Activated naive CD8-positive, alpha-beta T cell (primary cell): ENCODE data around the gene SPAG8.

Experiments
- H3K27ac Mint-ChIP-seq: one replicate; pipeline ENCODE4 v1.8.0; 2021; ENCODE audit warnings: mixed read lengths
- H3K27me3 Mint-ChIP-seq: one replicate; pipeline ENCODE4 v1.8.0; 2021; ENCODE audit warnings: mixed read lengths
- H3K36me3 Mint-ChIP-seq: one replicate; pipeline ENCODE4 v1.8.0; 2021; ENCODE audit warnings: mixed read lengths
- H3K4me1 Mint-ChIP-seq: one replicate; pipeline ENCODE4 v1.8.0; 2021; ENCODE audit warnings: low read depth, mixed read lengths
- H3K4me3 Mint-ChIP-seq: one replicate; pipeline ENCODE4 v1.8.0; 2021; ENCODE audit warnings: mild to moderate bottlenecking, mixed read lengths
- H3K9me3 Mint-ChIP-seq: one replicate; pipeline ENCODE4 v1.8.0; 2021; ENCODE audit warnings: low read depth, mixed read lengths

SPAG8 gene

DNA sequence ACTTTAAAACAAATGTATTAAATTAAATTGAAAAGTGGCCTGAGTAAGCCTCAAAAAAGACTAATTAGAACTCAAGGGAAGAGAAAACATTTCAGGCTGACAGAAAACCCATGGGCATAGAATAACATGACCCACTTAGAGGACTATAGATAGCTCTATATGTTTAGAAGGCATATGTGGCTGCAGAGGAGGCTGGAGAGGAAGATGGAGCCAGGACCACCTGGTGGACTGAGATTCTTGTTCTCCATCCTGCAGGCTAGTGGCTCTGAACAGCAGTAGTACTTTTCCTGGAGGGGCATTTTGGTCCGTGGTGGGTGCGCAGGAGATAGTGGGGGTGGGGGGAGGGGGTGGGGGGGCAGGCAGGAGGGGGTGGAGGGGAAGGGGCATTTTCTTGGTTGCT lies 31.0 kb downstream of the SPAG8 start:
- H3K36me3 Mint-ChIP-seq, result peaks cover 19% of the 10 kb centered on the region
- H3K9me3 Mint-ChIP-seq, result no peaks in the 10 kb centered on the region
- H3K27me3 Mint-ChIP-seq, result no peaks in the 10 kb centered on the region
- no peak overlapping the region for H3K27ac Mint-ChIP-seq
- no peaks in the 10 kb centered on the region for H3K4me1 Mint-ChIP-seq
- no peak overlapping the region for H3K4me3 Mint-ChIP-seq

DNA sequence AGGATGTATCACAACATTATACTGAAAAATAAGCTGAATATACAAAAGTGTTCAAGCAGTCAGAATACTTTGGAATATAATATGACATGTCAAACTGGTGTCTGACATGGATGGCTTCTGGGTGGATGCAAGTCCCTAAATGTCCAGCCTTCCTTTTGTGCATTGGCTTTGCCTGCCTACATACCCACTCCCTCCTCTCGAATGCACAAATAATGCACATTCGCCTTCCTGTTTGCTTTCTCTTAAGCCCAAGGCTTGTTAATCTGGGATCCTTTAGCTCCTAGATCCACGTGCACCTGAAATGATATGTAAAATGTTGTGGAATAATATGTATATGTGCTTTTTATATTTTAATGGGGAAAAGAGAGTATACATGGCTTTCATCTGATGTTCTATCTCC lies 33.6 kb downstream of the SPAG8 start:
- Mint-ChIP-seq H3K4me1 (no peaks in the 10 kb centered on the region), H3K27me3 (no peaks in the 10 kb centered on the region), H3K36me3 (peaks cover 8% of the 10 kb centered on the region), H3K4me3 (no peak overlapping the region), H3K9me3 (no peaks in the 10 kb centered on the region), H3K27ac (no peak overlapping the region)

DNA sequence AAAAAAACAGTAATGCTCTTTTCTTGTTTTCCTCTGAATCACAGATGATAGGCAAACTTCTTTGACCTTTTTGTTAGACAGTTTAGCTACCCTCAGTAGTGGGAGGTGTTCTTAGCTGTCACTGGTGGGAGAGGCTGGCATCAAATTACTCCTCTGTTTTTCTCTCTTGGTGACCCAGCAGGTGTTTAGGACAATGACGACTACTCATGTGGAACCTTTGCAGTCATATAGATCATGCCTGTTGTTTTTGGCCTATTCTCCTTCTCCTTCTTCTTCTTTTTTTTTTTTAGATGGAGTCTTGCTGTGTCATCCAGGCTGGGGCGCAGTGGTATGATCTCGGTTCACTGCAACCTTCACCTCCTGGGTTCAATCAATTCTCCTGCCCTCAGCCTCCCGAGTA lies 36.0 kb downstream of the SPAG8 start:
- H3K9me3 Mint-ChIP-seq, result no peaks in the 10 kb centered on the region
- peaks cover 5% of the 10 kb centered on the region for H3K36me3 Mint-ChIP-seq
- no peaks in the 10 kb centered on the region for H3K27me3 Mint-ChIP-seq
- no peak overlapping the region for H3K4me3 Mint-ChIP-seq
- H3K27ac Mint-ChIP-seq, result peak overlapping the region; percentile 28
- H3K4me1 Mint-ChIP-seq, result no peaks in the 10 kb centered on the region

DNA sequence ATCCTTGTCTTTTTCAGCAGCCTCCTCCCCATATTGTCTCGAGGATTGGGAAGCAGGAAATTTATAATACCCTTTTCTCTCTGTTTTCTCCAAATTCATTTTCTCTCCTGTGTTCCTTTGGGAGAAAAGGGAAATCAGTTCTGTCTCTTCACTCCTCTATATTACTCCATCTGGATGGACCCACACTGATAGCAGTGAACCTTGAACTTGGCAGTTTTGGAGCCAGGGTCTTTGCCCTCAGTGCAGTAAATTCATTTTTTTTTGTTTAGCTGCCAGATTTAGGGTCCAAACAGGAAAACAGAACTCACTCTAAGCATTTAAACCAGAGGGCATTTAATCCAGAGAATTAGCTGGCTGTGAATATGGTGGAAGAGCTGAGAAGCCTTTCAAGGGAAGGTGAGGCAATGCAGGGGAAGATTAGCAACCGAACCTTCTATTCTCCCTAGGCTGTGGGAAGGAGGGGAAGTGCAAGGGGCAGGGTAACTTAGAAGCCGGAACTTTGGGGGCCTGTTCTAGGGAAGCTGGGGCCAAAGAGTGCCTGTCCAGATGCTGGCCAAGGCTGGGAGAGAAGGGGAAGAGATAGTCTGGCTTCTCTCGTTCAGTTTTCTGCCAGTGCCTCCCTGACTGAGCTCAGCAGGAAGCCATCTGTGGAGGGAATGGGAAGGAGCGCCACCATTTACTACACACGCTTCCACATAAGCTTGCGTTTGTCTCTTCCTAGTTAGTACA lies 37.0 kb downstream of the SPAG8 start:
- H3K9me3 Mint-ChIP-seq, result no peaks in the 10 kb centered on the region

DNA sequence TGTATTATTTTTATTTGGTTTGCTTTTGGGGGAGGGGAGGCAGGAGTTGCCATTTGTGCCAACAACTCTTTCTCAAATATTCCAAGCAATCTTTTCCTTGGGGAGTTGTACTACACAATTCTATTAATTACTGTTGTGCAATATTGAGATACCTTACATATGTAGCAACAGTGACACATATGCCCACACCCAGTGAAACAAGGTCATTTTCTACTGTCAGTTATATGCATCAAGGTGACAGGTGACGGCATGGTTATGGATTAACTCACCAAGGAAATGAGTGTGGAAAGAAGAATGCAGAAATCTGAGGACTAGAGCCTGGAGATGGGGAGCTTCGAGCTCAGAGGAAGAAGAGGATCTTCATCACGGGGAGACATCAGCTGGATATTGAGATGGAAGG lies 40.1 kb downstream of the SPAG8 start:
- peaks cover 2% of the 10 kb centered on the region for H3K4me1 Mint-ChIP-seq
- no peak overlapping the region for H3K4me3 Mint-ChIP-seq
- no peaks in the 10 kb centered on the region for H3K27me3 Mint-ChIP-seq
- no peaks in the 10 kb centered on the region for H3K36me3 Mint-ChIP-seq
- no peak overlapping the region for H3K27ac Mint-ChIP-seq
- no peaks in the 10 kb centered on the region for H3K9me3 Mint-ChIP-seq

More for the DNA sequence above, 37.0 kb downstream of the SPAG8 start:
- H3K27me3 Mint-ChIP-seq, result no peaks in the 10 kb centered on the region
- no peaks in the 10 kb centered on the region for H3K4me1 Mint-ChIP-seq
- H3K36me3 Mint-ChIP-seq, result peaks cover 3% of the 10 kb centered on the region
- H3K27ac Mint-ChIP-seq, result peak overlapping the region; percentile 28
- no peak overlapping the region for H3K4me3 Mint-ChIP-seq

DNA sequence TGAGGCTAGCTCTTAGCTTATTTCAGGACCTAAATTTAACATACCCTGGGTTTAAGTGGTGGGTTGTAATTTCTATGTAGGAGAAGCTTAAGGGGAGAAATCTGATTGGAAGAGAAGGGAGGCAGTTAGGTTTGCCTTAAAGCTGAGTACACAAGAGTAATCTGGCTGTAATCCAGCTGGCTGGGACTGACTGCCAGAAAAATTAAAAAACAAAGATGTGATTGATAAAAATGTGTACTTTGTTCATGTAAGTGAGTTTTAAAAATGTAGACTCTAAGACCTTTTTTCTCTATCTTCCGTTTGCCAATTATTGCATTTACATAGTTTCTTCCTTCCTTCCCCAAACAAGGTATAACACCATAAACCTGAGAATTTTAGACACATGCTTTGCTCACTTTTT lies 40.5 kb downstream of the SPAG8 start:
- no peak overlapping the region for H3K27ac Mint-ChIP-seq
- no peaks in the 10 kb centered on the region for H3K9me3 Mint-ChIP-seq
- no peaks in the 10 kb centered on the region for H3K36me3 Mint-ChIP-seq

DNA sequence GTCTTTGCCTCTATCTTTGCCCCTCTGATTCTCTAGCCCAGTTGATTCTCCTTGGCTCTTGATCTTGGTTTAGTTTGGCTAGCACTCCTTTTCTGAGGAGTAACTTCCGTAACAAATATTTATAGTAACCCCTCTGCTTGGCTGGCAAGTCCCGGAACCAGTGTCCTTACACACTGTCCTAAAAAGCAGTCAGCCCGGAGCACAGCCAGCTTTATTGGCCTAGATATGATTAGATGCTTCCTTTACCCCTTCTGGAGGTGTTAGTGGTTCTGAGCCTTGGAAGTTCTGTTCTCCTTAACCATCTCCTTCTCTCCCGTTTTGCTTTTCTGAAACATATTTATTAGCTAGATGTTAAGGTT lies 41.0 kb downstream of the SPAG8 start:
- Mint-ChIP-seq H3K9me3 (no peaks in the 10 kb centered on the region), H3K4me1 (peaks cover 9% of the 10 kb centered on the region), H3K27me3 (no peaks in the 10 kb centered on the region), H3K27ac (no peak overlapping the region), H3K36me3 (no peaks in the 10 kb centered on the region), H3K4me3 (no peak overlapping the region)

More for the DNA sequence above, 40.5 kb downstream of the SPAG8 start:
- Mint-ChIP-seq H3K27me3 (no peaks in the 10 kb centered on the region), H3K4me1 (peaks cover 4% of the 10 kb centered on the region), H3K4me3 (no peak overlapping the region)

DNA sequence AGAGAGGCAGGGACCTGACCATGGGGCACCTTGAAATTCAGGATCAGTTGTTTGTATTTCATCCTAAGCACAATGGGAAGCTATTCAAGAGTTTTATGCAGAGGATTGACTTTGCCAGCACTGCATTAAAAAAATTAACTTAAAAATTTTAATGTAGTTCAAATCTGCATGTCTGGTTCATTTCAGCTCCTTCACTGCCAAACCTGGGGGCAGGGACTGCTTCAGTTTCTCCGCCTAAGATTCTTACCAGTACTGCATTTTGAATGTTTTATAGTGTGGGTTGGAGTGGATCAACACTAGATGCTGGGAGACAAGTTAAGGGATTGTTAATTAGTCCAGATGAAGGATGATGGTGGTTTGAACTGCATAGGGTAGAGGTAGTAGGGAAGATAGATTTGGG lies 42.3 kb downstream of the SPAG8 start:
- H3K36me3 Mint-ChIP-seq, result no peaks in the 10 kb centered on the region
- no peak overlapping the region for H3K4me3 Mint-ChIP-seq
- no peaks in the 10 kb centered on the region for H3K27me3 Mint-ChIP-seq
- no peak overlapping the region for H3K27ac Mint-ChIP-seq
- no peaks in the 10 kb centered on the region for H3K9me3 Mint-ChIP-seq
- H3K4me1 Mint-ChIP-seq, result peaks cover 9% of the 10 kb centered on the region

DNA sequence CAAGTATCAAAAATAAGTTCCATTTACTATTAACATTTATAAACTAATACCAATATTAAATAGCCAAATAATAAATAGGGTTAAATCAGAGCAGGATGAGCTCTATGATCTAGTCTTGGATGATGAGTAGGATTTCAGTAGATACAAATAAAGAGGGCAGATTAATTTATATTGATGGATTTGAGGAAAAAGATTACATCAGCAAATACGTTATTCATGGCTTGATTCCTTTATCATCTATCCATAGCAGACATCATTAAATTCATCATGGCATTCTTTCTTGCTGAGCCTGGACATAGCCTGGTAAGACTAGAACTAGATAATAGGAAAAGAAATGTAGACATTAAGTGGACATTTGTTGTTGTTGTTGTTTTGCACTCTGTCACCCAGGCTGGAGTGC lies 44.6 kb downstream of the SPAG8 start:
- H3K27me3 Mint-ChIP-seq, result no peaks in the 10 kb centered on the region
- no peaks in the 10 kb centered on the region for H3K9me3 Mint-ChIP-seq
- no peak overlapping the region for H3K4me3 Mint-ChIP-seq
- H3K27ac Mint-ChIP-seq, result no peak overlapping the region
- H3K36me3 Mint-ChIP-seq, result no peaks in the 10 kb centered on the region
- H3K4me1 Mint-ChIP-seq, result peaks cover 12% of the 10 kb centered on the region

DNA sequence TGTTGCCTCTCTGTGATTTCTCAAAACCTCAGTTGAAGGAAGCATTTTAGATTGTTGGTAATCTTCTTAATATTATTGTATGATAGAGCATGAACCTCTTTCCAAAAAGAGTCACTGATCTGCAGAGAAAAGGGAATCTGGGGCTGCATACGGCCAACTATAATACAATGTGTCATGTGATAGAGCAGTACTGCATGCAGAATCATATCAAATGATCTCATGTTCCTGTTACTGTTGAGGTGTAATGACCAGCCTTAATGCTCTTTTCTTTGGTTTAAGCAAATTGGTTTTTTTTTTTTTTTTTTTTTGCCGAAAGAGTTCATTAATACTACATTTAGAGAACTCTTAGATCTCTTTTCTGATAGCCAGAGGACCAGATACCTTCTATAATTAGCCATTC lies 45.1 kb downstream of the SPAG8 start:
- peaks cover 14% of the 10 kb centered on the region for H3K4me1 Mint-ChIP-seq
- no peaks in the 10 kb centered on the region for H3K9me3 Mint-ChIP-seq
- H3K36me3 Mint-ChIP-seq, result no peaks in the 10 kb centered on the region
- H3K27ac Mint-ChIP-seq, result no peak overlapping the region
- no peaks in the 10 kb centered on the region for H3K27me3 Mint-ChIP-seq
- H3K4me3 Mint-ChIP-seq, result no peak overlapping the region

DNA sequence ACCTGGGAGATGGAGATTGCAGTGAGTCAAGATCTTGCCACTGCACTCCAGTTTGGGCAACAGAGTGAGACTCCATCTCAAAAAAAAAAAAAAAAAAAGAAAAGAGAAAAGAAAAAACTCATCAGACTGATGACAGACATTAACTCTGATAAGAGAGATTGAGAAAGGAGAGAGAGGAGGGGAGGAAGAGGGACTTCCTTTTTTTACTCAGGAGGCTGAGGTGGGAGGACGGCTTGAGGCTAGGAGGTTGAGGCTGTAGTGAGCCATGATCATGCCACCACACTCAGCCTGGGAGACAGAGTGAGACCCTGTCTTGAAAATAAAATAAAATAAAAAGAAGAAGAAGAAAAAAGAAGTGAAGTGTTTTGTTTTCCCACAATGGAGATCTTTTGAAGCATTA lies 48.3 kb downstream of the SPAG8 start:
- no peaks in the 10 kb centered on the region for H3K27me3 Mint-ChIP-seq
- H3K4me1 Mint-ChIP-seq, result peaks cover 36% of the 10 kb centered on the region
- no peak overlapping the region for H3K27ac Mint-ChIP-seq
- H3K4me3 Mint-ChIP-seq, result no peak overlapping the region
- H3K9me3 Mint-ChIP-seq, result no peaks in the 10 kb centered on the region
- H3K36me3 Mint-ChIP-seq, result no peaks in the 10 kb centered on the region

DNA sequence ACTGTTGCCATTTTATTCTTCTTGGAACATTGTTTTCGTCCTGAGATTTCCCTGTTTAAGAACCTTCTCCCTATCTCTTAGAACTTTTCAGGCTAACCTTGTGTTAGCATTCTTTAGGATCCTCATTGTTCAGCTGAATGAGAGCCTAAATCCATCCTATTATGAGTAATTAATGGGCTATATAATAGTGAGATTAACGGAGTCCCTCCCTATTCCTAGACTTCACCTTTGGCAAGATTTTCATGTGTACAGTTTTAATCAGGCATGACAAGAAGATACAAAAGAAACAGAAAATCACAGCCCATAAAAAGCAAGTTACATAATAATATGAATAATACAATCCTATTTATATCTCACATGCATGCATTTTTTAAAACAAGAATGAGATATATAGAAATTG lies 48.9 kb downstream of the SPAG8 start:
- H3K4me3 Mint-ChIP-seq, result no peak overlapping the region
- no peaks in the 10 kb centered on the region for H3K36me3 Mint-ChIP-seq
- no peak overlapping the region for H3K27ac Mint-ChIP-seq
- no peaks in the 10 kb centered on the region for H3K9me3 Mint-ChIP-seq
- peaks cover 42% of the 10 kb centered on the region for H3K4me1 Mint-ChIP-seq
- H3K27me3 Mint-ChIP-seq, result no peaks in the 10 kb centered on the region

DNA sequence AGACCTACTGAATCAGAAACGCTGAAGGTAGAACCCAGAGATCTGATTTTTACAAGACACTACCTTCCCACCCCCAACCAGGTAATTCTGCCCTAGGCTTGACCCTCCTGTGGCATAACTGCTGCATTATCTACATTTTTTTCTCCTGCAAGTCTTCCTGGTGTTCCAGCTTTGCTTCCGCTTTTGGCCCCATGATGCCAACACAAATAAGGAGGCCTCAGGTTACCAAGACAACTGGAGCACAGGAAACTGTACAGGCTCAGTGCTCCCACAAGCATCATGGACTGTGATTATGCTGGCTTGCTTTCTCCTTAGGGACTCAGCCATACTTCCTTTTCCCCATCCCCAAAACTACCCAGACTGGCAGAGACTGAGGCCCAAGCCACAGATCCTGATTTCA lies 51.4 kb downstream of the SPAG8 start:
- Mint-ChIP-seq H3K9me3 (no peaks in the 10 kb centered on the region), H3K27me3 (no peaks in the 10 kb centered on the region), H3K4me1 (peaks cover 51% of the 10 kb centered on the region), H3K4me3 (no peak overlapping the region), H3K27ac (no peak overlapping the region), H3K36me3 (no peaks in the 10 kb centered on the region)

DNA sequence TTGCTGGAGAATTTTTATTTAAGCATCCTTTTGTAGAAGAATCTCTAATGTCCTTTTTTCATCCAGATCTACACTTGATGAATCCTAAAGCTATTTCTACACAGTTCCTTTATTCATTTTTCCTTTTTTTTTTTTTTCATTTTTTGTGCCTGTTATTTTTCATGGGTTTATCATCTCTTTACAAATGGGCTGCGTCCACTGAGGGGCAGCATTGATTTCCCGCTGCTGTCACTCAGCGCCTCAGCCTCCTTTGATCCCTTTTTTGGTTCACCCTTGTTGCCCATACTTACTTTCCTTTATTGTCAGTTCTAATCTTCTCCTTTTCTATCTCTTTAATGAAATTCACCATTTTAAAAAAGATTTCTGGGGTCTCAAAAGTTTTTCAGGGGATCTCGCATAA lies 52.3 kb downstream of the SPAG8 start:
- H3K4me3 Mint-ChIP-seq, result no peak overlapping the region
- peaks cover 57% of the 10 kb centered on the region for H3K4me1 Mint-ChIP-seq
- H3K27ac Mint-ChIP-seq, result no peak overlapping the region
- no peaks in the 10 kb centered on the region for H3K36me3 Mint-ChIP-seq
- H3K27me3 Mint-ChIP-seq, result no peaks in the 10 kb centered on the region
- no peaks in the 10 kb centered on the region for H3K9me3 Mint-ChIP-seq
